K562 (cell line): ENCODE results near the gene PLPP4. TPM values are rescaled to one million over a fixed set of nuclear protein-coding genes. Genes with fewer than 3 reads are reported as not detected.

Experiments used
- ATAC-seq: fragments of 200-7000 bp; cut with Tn5 transposase; 3 replicates; pipeline ENCODE4 v1.9.1; 2020; ENCODE audit warnings: moderate library complexity
- BruUV-seq: library from RNA; stranded (reverse); fragments of 400-500 nt; replicated peaks from 2 replicates; lab custom pipeline; 2021; lab: Mats Ljungman, UMichigan
- CTCF ChIA-PET: fragments of 300-600 bp; formaldehyde crosslinking; extraction: SDS; loops from one replicate; lab custom pipeline; 2021; ENCODE audit warnings: low intra/inter-chr PET ratio; lab: Yijun Ruan, JAX
- POLR2A ChIA-PET: fragments of 300-600, 350-650 bp; sonication (Branson Sonifier 250); formaldehyde crosslinking; extraction: SDS; loops from one replicate; lab custom pipeline; 2021; ENCODE audit warnings: antibody characterized with exemption, inconsistent platforms; lab: Yijun Ruan, JAX
- DNase-seq, 4 experiments: peaks; one replicate each; pipeline versions ENCODE4 v3.0.0 to v3.0.0-alpha.2; 2011 to 2018; ENCODE audit warnings: low spot score in 3 of 4, mixed read lengths in 3 of 4; ENCODE audit errors: extremely low read depth in 1 of 4
- FAIRE-seq: peaks from 2 replicates; lab custom pipeline; 2011; peaks lifted over from hg19 to GRCh38; lab: Jason Lieb, UNC
- H2AFZ ChIP-seq: 2 replicates; pipeline ENCODE4 v1.6.0; 2011; ENCODE audit warnings: low read depth, low read length, control low read depth, inconsistent platforms
- H3K27ac ChIP-seq: fragments of 200-600 bp; 3 replicates; pipeline ENCODE4 v1.8.0; 2011; ENCODE audit warnings: low read depth, mild to moderate bottlenecking, control low read depth, inconsistent platforms, low read length, moderate library complexity, mixed read lengths; ENCODE audit errors: extremely low read depth
- H3K27me3 ChIP-seq, 2 experiments: fragments of 300-600 bp in 1 of 2; 2 replicates in 1 of 2; 3 replicates in 1 of 2; pipeline versions ENCODE4 v1.6.0 to v1.8.0; 2011; ENCODE audit warnings: inconsistent platforms in 2 of 2, low read length in 2 of 2, mild to moderate bottlenecking in 1 of 2, mixed read lengths in 1 of 2, moderate library complexity in 1 of 2; ENCODE audit not compliant: control insufficient read depth in 2 of 2, insufficient read depth in 2 of 2
- H3K36me3 ChIP-seq: fragments of 300-600 bp; 3 replicates; pipeline ENCODE4 v1.8.0; 2011; ENCODE audit warnings: mild to moderate bottlenecking, low read length, inconsistent platforms; ENCODE audit not compliant: control insufficient read depth, insufficient read depth
- H3K4me1 ChIP-seq, 2 experiments: fragments of 200-600 bp in 1 of 2; replicated peaks in 1 of 2; 2 replicates in 1 of 2; 3 replicates in 1 of 2; pipeline versions ENCODE4 v1.5.1 to v1.8.0; 2011; ENCODE audit warnings: inconsistent platforms in 2 of 2, low read length in 2 of 2, mild to moderate bottlenecking in 1 of 2, mixed read lengths in 1 of 2, moderate library complexity in 1 of 2; ENCODE audit not compliant: control insufficient read depth in 2 of 2, insufficient read depth in 2 of 2
- H3K4me2 ChIP-seq: 2 replicates; pipeline ENCODE4 v1.6.1; 2011; ENCODE audit warnings: low read length, control low read depth, inconsistent platforms, mixed read lengths; ENCODE audit not compliant: insufficient read depth
- H3K4me3 ChIP-seq: fragments of 200-600 bp; sonication (generic), shearing (Covaris generic); 2 replicates; pipeline ENCODE4 v1.5.1; 2016; ENCODE audit warnings: control low read depth, inconsistent platforms
- H3K79me2 ChIP-seq: fragments of 200-600 bp; 3 replicates; pipeline ENCODE4 v1.8.0; 2011; ENCODE audit warnings: low read length, inconsistent platforms; ENCODE audit not compliant: control insufficient read depth, insufficient read depth
- H3K9ac ChIP-seq, 2 experiments: 2 replicates each; pipeline versions ENCODE4 v1.6.0 to v1.6.1; 2011; ENCODE audit warnings: low read depth in 2 of 2, low read length in 2 of 2, control low read depth in 1 of 2, inconsistent platforms in 1 of 2, mild to moderate bottlenecking in 1 of 2, mixed read lengths in 1 of 2; ENCODE audit not compliant: insufficient read depth in 1 of 2
- H3K9me1 ChIP-seq: one replicate; pipeline ENCODE4 v1.6.0; 2011; ENCODE audit warnings: inconsistent platforms, mild to moderate bottlenecking, low read length, moderate library complexity; ENCODE audit not compliant: control insufficient read depth, insufficient read depth
- H3K9me3 ChIP-seq: replicated peaks from 2 replicates; pipeline ENCODE4 v1.5.1; 2011; ENCODE audit warnings: low read depth, low read length, inconsistent platforms; ENCODE audit not compliant: control insufficient read depth, insufficient read depth
- H4K20me1 ChIP-seq: replicated peaks from 2 replicates; pipeline ENCODE4 v1.6.1; 2011; ENCODE audit warnings: low read length, inconsistent platforms, mixed read lengths; ENCODE audit not compliant: control insufficient read depth, insufficient read depth
- BRCA1 ChIP-seq, 2 experiments: fragments of 450-650 bp in 1 of 2; sonication (generic) in 1 of 2; formaldehyde crosslinking in 1 of 2; IDR thresholded peaks; 2 replicates each; pipeline versions ENCODE4 v1.5.0 to v1.6.1; 2017 to 2020; ENCODE audit warnings: mild to moderate bottlenecking in 1 of 2, missing genetic modification reagents in 1 of 2
- HNRNPUL1 ChIP-seq: fragments of 200-400 bp; formaldehyde crosslinking; IDR thresholded peaks from 2 replicates; pipeline ENCODE4 v1.6.1; 2017; ENCODE audit warnings: low read length
- JUND ChIP-seq, 2 experiments: IDR thresholded peaks; 2 replicates in 1 of 2; 3 replicates in 1 of 2; pipeline ENCODE4 v1.6.1; 2011; ENCODE audit warnings: borderline replicate concordance in 2 of 2, low read depth in 2 of 2, low read length in 2 of 2, improper control_type of control experiment in 1 of 2, missing biosample characterization in 1 of 2, missing genetic modification characterization in 1 of 2, missing genetic modification reagents in 1 of 2
- SMAD4 ChIP-seq: fragments of 250-450 bp; sonication (Bioruptor Pico); conservative IDR thresholded peaks from 2 replicates; pipeline ENCODE4 v1.8.0; 2021; ENCODE audit warnings: inconsistent platforms, mild to moderate bottlenecking, moderate library complexity
- SRSF1 ChIP-seq: fragments of 200-400 bp; formaldehyde crosslinking; IDR thresholded peaks from 2 replicates; pipeline ENCODE4 v1.6.1; 2017; ENCODE audit warnings: mild to moderate bottlenecking, low read depth, low read length, moderate library complexity
- WGBS: fragments of 100-300 bp; shearing (Covaris generic); methylation state at CpG from one replicate; pipeline ENCODE4 v1.1.6; 2016; ENCODE audit warnings: low coverage, mixed read lengths; ENCODE audit not compliant: insufficient coverage; ENCODE audit errors: missing lambda C conversion rate; 5-methylcytosine and 5-hydroxymethylcytosine counted together
- in situ Hi-C: fragments of 300-500 bp; cut with MboI; formaldehyde crosslinking; loops from 4 replicates; pipeline ENCODE4 v1.15.0; 2018; ENCODE audit warnings: inconsistent platforms, mixed read lengths
- intact Hi-C: fragments of 100-400 bp; cut with micrococcal nuclease; formaldehyde crosslinking; loops from 2 replicates; pipeline ENCODE4 v1.14.2; 2022
- polyA plus RNA-seq, 8 experiments: library from polyadenylated mRNA; depleted of rRNA in 4 of 8; stranded (reverse) in 5 of 8; unstranded in 3 of 8; fragments of >200 nt; fragmentation: Nextera tagmentation in 2 of 8; fragmentation: Illumina TruSeq in 1 of 8; extraction: Ambion mirVana in 2 of 8; extraction: Trizol in 1 of 8; gene quantifications; 2 replicates each; pipeline versions ENCODE4 v1.2.1 to v1.2.3, GENCODE V29; 2011 to 2014; ENCODE audit warnings: inconsistent platforms in 1 of 8, missing spikeins in 1 of 8
- total RNA-seq, 7 experiments: library from RNA; depleted of rRNA in 6 of 7; stranded (reverse); fragments of >200 nt in 6 of 7; fragmentation: Illumina TruSeq in 2 of 7; extraction: Trizol in 2 of 7; gene quantifications; 2 replicates each; pipeline versions ENCODE4 v1.2.1 to v1.2.3, GENCODE V29; 2011 to 2021; ENCODE audit warnings: low replicate concordance in 1 of 7

PLPP4 gene
- total and polyA plus RNA-seq, 9 of the 15 experiments (the other 6 are each of a cell fraction or from before 2014, with no cell fraction given): 0.08 TPM; not detected in 8

GRCh38 chr10:120517881-120518484 is 61.0 kb downstream of the PLPP4 start:
- POLR2A ChIA-PET: no interaction called here
- TF ChIP-seq SMAD4 (CRISPR knock-in tag) (no peak), JUND (IDR thresholded peaks at IDR 0.05; ENCODE audit: borderline replicate concordance, low read depth, low read length) (no peak), JUND (tag; IDR thresholded peaks at IDR 0.05; ENCODE audit: borderline replicate concordance, low read depth, low read length) (no peak), BRCA1 (IDR thresholded peaks at IDR 0.05) (no peak), BRCA1 (CRISPR knock-in tag; IDR thresholded peaks at IDR 0.05) (no peak), SRSF1 (no peak), HNRNPUL1 (no peak)
- Histone ChIP-seq H3K4me1 (no peaks in the 10 kb centered on the region), H3K9me1 (peaks cover 2% of the 10 kb centered on the region), H3K36me3 (no peaks in the 10 kb centered on the region), H4K20me1 (no peaks in the 10 kb centered on the region), H3K79me2 (no peaks in the 10 kb centered on the region), H3K4me2 (no peak overlapping the region), H2AFZ (no peak overlapping the region), H3K27ac (no peak overlapping the region), H3K4me3 (no peak overlapping the region), H3K27me3 (no peaks in the 10 kb centered on the region; a peak in 1 of 5 replicates), H3K9me3 (no peaks in the 10 kb centered on the region), H3K9ac (no peak overlapping the region)
- CTCF ChIA-PET: no interaction called here
- no peak for ATAC-seq
- in situ Hi-C loops: no loop called here
- WGBS: 0% methylated on average over 9 of the region's 9 CpGs
- FAIRE-seq: no peak
- intact Hi-C loops: no loop called here
- DNase-seq: no peak
- BruUV-seq: no TSS peak
